K562 (cell line): ENCODE data around the gene CYB5R4. TPM values are rescaled to one million over a fixed set of nuclear protein-coding genes. Genes with fewer than 3 reads are reported as not detected.
A peak's percentile ranks its signal among the peaks of the same experiment; 100 is the strongest.

Source experiments
- ATAC-seq: fragments of 200-7000 bp; cut with Tn5 transposase; 3 replicates; pipeline ENCODE4 v1.9.1; 2020; ENCODE audit warnings: moderate library complexity
- BruUV-seq: library from RNA; stranded (reverse); fragments of 400-500 nt; replicated peaks from 2 replicates; lab custom pipeline; 2021; lab: Mats Ljungman, UMichigan
- CTCF ChIA-PET: fragments of 300-600 bp; formaldehyde crosslinking; extraction: SDS; loops from one replicate; lab custom pipeline; 2021; ENCODE audit warnings: low intra/inter-chr PET ratio; lab: Yijun Ruan, JAX
- POLR2A ChIA-PET: fragments of 300-600, 350-650 bp; sonication (Branson Sonifier 250); formaldehyde crosslinking; extraction: SDS; loops from one replicate; lab custom pipeline; 2021; ENCODE audit warnings: antibody characterized with exemption, inconsistent platforms; lab: Yijun Ruan, JAX
- DNase-seq, 4 experiments: peaks; one replicate each; pipeline versions ENCODE4 v3.0.0 to v3.0.0-alpha.2; 2011 to 2018; ENCODE audit warnings: low spot score in 3 of 4, mixed read lengths in 3 of 4; ENCODE audit errors: extremely low read depth in 1 of 4
- FAIRE-seq: peaks from 2 replicates; lab custom pipeline; 2011; peaks lifted over from hg19 to GRCh38; lab: Jason Lieb, UNC
- H2AFZ ChIP-seq: 2 replicates; pipeline ENCODE4 v1.6.0; 2011; ENCODE audit warnings: low read depth, low read length, control low read depth, inconsistent platforms
- H3K27ac ChIP-seq: fragments of 200-600 bp; 3 replicates; pipeline ENCODE4 v1.8.0; 2011; ENCODE audit warnings: low read depth, mild to moderate bottlenecking, control low read depth, inconsistent platforms, low read length, moderate library complexity, mixed read lengths; ENCODE audit errors: extremely low read depth
- H3K27me3 ChIP-seq, 2 experiments: fragments of 300-600 bp in 1 of 2; 2 replicates in 1 of 2; 3 replicates in 1 of 2; pipeline versions ENCODE4 v1.6.0 to v1.8.0; 2011; ENCODE audit warnings: inconsistent platforms in 2 of 2, low read length in 2 of 2, mild to moderate bottlenecking in 1 of 2, mixed read lengths in 1 of 2, moderate library complexity in 1 of 2; ENCODE audit not compliant: control insufficient read depth in 2 of 2, insufficient read depth in 2 of 2
- H3K36me3 ChIP-seq: fragments of 300-600 bp; 3 replicates; pipeline ENCODE4 v1.8.0; 2011; ENCODE audit warnings: mild to moderate bottlenecking, low read length, inconsistent platforms; ENCODE audit not compliant: control insufficient read depth, insufficient read depth
- H3K4me1 ChIP-seq, 2 experiments: fragments of 200-600 bp in 1 of 2; replicated peaks in 1 of 2; 2 replicates in 1 of 2; 3 replicates in 1 of 2; pipeline versions ENCODE4 v1.5.1 to v1.8.0; 2011; ENCODE audit warnings: inconsistent platforms in 2 of 2, low read length in 2 of 2, mild to moderate bottlenecking in 1 of 2, mixed read lengths in 1 of 2, moderate library complexity in 1 of 2; ENCODE audit not compliant: control insufficient read depth in 2 of 2, insufficient read depth in 2 of 2
- H3K4me2 ChIP-seq: 2 replicates; pipeline ENCODE4 v1.6.1; 2011; ENCODE audit warnings: low read length, control low read depth, inconsistent platforms, mixed read lengths; ENCODE audit not compliant: insufficient read depth
- H3K4me3 ChIP-seq: fragments of 200-600 bp; sonication (generic), shearing (Covaris generic); 2 replicates; pipeline ENCODE4 v1.5.1; 2016; ENCODE audit warnings: control low read depth, inconsistent platforms
- H3K79me2 ChIP-seq: fragments of 200-600 bp; 3 replicates; pipeline ENCODE4 v1.8.0; 2011; ENCODE audit warnings: low read length, inconsistent platforms; ENCODE audit not compliant: control insufficient read depth, insufficient read depth
- H3K9ac ChIP-seq, 2 experiments: 2 replicates each; pipeline versions ENCODE4 v1.6.0 to v1.6.1; 2011; ENCODE audit warnings: low read depth in 2 of 2, low read length in 2 of 2, control low read depth in 1 of 2, inconsistent platforms in 1 of 2, mild to moderate bottlenecking in 1 of 2, mixed read lengths in 1 of 2; ENCODE audit not compliant: insufficient read depth in 1 of 2
- H3K9me1 ChIP-seq: one replicate; pipeline ENCODE4 v1.6.0; 2011; ENCODE audit warnings: inconsistent platforms, mild to moderate bottlenecking, low read length, moderate library complexity; ENCODE audit not compliant: control insufficient read depth, insufficient read depth
- H3K9me3 ChIP-seq: replicated peaks from 2 replicates; pipeline ENCODE4 v1.5.1; 2011; ENCODE audit warnings: low read depth, low read length, inconsistent platforms; ENCODE audit not compliant: control insufficient read depth, insufficient read depth
- H4K20me1 ChIP-seq: replicated peaks from 2 replicates; pipeline ENCODE4 v1.6.1; 2011; ENCODE audit warnings: low read length, inconsistent platforms, mixed read lengths; ENCODE audit not compliant: control insufficient read depth, insufficient read depth
- CBX3 ChIP-seq, 2 experiments: IDR thresholded peaks; 1 replicate in 1 of 2; 2 replicates in 1 of 2; pipeline ENCODE4 v1.6.1; 2012; ENCODE audit warnings: inconsistent platforms in 2 of 2, low read length in 2 of 2, borderline replicate concordance in 1 of 2, control low read depth in 1 of 2
- CTBP1 ChIP-seq: fragments of 450-650 bp; IDR thresholded peaks from 2 replicates; pipeline ENCODE4 v1.6.1; 2016; ENCODE audit warnings: borderline replicate concordance
- GABPA ChIP-seq: fragments of 200-800 bp; sonication (Bioruptor generic); conservative IDR thresholded peaks from 2 replicates; pipeline ENCODE4 v1.6.1; 2016; ENCODE audit warnings: low read depth, missing genetic modification characterization, missing compliant biosample characterization
- NCOA1 ChIP-seq: fragments of 450-650 bp; IDR thresholded peaks from 2 replicates; pipeline ENCODE4 v1.6.1; 2016; ENCODE audit warnings: low read depth
- PHF20 ChIP-seq: fragments of 450-650 bp; IDR thresholded peaks from 2 replicates; pipeline ENCODE4 v1.6.1; 2018; ENCODE audit not compliant: partially characterized antibody
- SMARCB1 ChIP-seq: IDR thresholded peaks from 2 replicates; pipeline ENCODE4 v1.6.1; 2011; ENCODE audit warnings: improper control_type of control experiment, low read depth; ENCODE audit not compliant: insufficient read length
- TRIM24 ChIP-seq, 2 experiments: fragments of 450-650 bp; IDR thresholded peaks; 2 replicates each; pipeline ENCODE4 v1.6.1; 2016
- ZBTB11 ChIP-seq, 3 experiments: fragments of 200-800 bp in 1 of 3; fragments of 250-450 bp in 1 of 3; fragments of 450-650 bp in 1 of 3; sonication (Bioruptor Pico) in 1 of 3; sonication (Bioruptor generic) in 1 of 3; formaldehyde crosslinking in 1 of 3; IDR thresholded peaks; 2 replicates each; pipeline versions ENCODE4 v1.6.1 to v1.8.0; 2016 to 2022; ENCODE audit warnings: mild to moderate bottlenecking in 2 of 3, missing genetic modification characterization in 2 of 3, missing compliant biosample characterization in 1 of 3, moderate library complexity in 1 of 3
- ZBTB40 ChIP-seq, 2 experiments: fragments of 450-650 bp in 1 of 2; sonication (generic) in 1 of 2; formaldehyde crosslinking in 1 of 2; IDR thresholded peaks; 2 replicates each; pipeline versions ENCODE4 v1.7.1 to v1.9.0; 2016 to 2022; ENCODE audit warnings: inconsistent platforms in 1 of 2, mild to moderate bottlenecking in 1 of 2, missing genetic modification reagents in 1 of 2
- WGBS: fragments of 100-300 bp; shearing (Covaris generic); methylation state at CpG from one replicate; pipeline ENCODE4 v1.1.6; 2016; ENCODE audit warnings: low coverage, mixed read lengths; ENCODE audit not compliant: insufficient coverage; ENCODE audit errors: missing lambda C conversion rate; 5-methylcytosine and 5-hydroxymethylcytosine counted together
- in situ Hi-C: fragments of 300-500 bp; cut with MboI; formaldehyde crosslinking; loops from 4 replicates; pipeline ENCODE4 v1.15.0; 2018; ENCODE audit warnings: inconsistent platforms, mixed read lengths
- intact Hi-C: fragments of 100-400 bp; cut with micrococcal nuclease; formaldehyde crosslinking; loops from 2 replicates; pipeline ENCODE4 v1.14.2; 2022
- polyA plus RNA-seq, 8 experiments: library from polyadenylated mRNA; depleted of rRNA in 4 of 8; stranded (reverse) in 5 of 8; unstranded in 3 of 8; fragments of >200 nt; fragmentation: Nextera tagmentation in 2 of 8; fragmentation: Illumina TruSeq in 1 of 8; extraction: Ambion mirVana in 2 of 8; extraction: Trizol in 1 of 8; gene quantifications; 2 replicates each; pipeline versions ENCODE4 v1.2.1 to v1.2.3, GENCODE V29; 2011 to 2014; ENCODE audit warnings: inconsistent platforms in 1 of 8, missing spikeins in 1 of 8
- total RNA-seq, 7 experiments: library from RNA; depleted of rRNA in 6 of 7; stranded (reverse); fragments of >200 nt in 6 of 7; fragmentation: Illumina TruSeq in 2 of 7; extraction: Trizol in 2 of 7; gene quantifications; 2 replicates each; pipeline versions ENCODE4 v1.2.1 to v1.2.3, GENCODE V29; 2011 to 2021; ENCODE audit warnings: low replicate concordance in 1 of 7

Gene CYB5R4
- total and polyA plus RNA-seq, 9 of the 15 experiments (the other 6 are each of a cell fraction or from before 2014, with no cell fraction given), result 5.9 to 23.1 (median 19.0) TPM

GRCh38 chr6:84002226-84002625 lies 142.7 kb downstream of the CYB5R4 start:
- POLR2A ChIA-PET, result interaction anchor here (0.6 kb wide), 1 partner anchor 36 kb away, joined by 3 read pairs; no protein-coding TSS in a partner anchor
- Histone ChIP-seq H3K9ac (no peak overlapping the region), H3K36me3 (no peaks in the 10 kb centered on the region), H2AFZ (peak overlapping the region; percentile 62)
- no TSS peak for BruUV-seq
- ATAC-seq (0 out of 3 replicates have a peak, but pooled peaks have one; percentile 37), FAIRE-seq (no peak)
- TF ChIP-seq CTBP1 (no peak), PHF20 (peak; percentile 38), SMARCB1 (no peak), NCOA1 (peak; percentile 31; the same call in 1 of the 2 replicates), GABPA (peak; percentile 36; the same call in 1 of the 2 replicates), CBX3 (IDR thresholded peaks at IDR 0.05; ENCODE audit: borderline replicate concordance in 1 of 2, low read length in 2 of 2) (0 out of 3 replicates have a peak, but pooled peaks of 1 of the 2 experiments have one; percentile 29), TRIM24 (IDR thresholded peaks at IDR 0.05) (peak in 1 of 2 experiments; percentile 25; a peak in 1 of 4 replicates), ZBTB11 (CRISPR knock-in tag; IDR thresholded peaks at IDR 0.05) (peak in 1 of 3 experiments; percentile 91; a peak in 2 of 6 replicates), ZBTB40 (IDR thresholded peaks at IDR 0.05) (peak; percentile 72), ZBTB40 (CRISPR knock-in tag; IDR thresholded peaks at IDR 0.05) (no peak)
- TF ChIP-seq, all 486 proteins: peak for 7
- in situ Hi-C loops, result no loop called here
- no peak overlapping the region for H3K27ac ChIP-seq
- intact Hi-C loops, result no loop called here
- H4K20me1 ChIP-seq, result no peaks in the 10 kb centered on the region
- H3K9me1 ChIP-seq, result no peaks in the 10 kb centered on the region
- no peaks in the 10 kb centered on the region for H3K27me3 ChIP-seq
- no peaks in the 10 kb centered on the region for H3K79me2 ChIP-seq
- H3K4me2 ChIP-seq, result no peak overlapping the region
- no peaks in the 10 kb centered on the region for H3K4me1 ChIP-seq
- DNase-seq, result no peak
- H3K4me3 ChIP-seq, result no peak overlapping the region
- H3K9me3 ChIP-seq, result no peaks in the 10 kb centered on the region
- WGBS, result 8% methylated on average over 2 of the region's 2 CpGs
- CTCF ChIA-PET, result no interaction called here
